Loucy (cell line): Measurements from ENCODE around the gene MT1H.

Source experiments
- H2AFZ ChIP-seq: fragments of 200-600 bp; sonication (generic); 2 replicates; pipeline ENCODE4 v1.6.0; 2016; ENCODE audit warnings: antibody characterized with exemption, mild to moderate bottlenecking, low read length, moderate library complexity
- H3F3A ChIP-seq: fragments of 200-600 bp; 2 replicates; pipeline ENCODE4 v1.6.0; 2016; ENCODE audit warnings: antibody characterized with exemption, low read depth, mild to moderate bottlenecking
- H3K27me3 ChIP-seq: fragments of 200-600 bp; sonication (generic); 2 replicates; pipeline ENCODE4 v1.6.1; 2014; ENCODE audit warnings: low read length, mild to moderate bottlenecking; ENCODE audit not compliant: insufficient read depth, poor library complexity, severe bottlenecking
- H3K36me3 ChIP-seq: fragments of 200-600 bp; sonication (generic); 2 replicates; pipeline ENCODE4 v1.6.1; 2016; ENCODE audit warnings: low read length; ENCODE audit not compliant: insufficient read depth
- H3K4me1 ChIP-seq: fragments of 200-600 bp; sonication (generic); 2 replicates; pipeline ENCODE4 v1.5.1; 2014; ENCODE audit warnings: low read length, mild to moderate bottlenecking; ENCODE audit not compliant: insufficient read depth, poor library complexity, severe bottlenecking
- H3K4me2 ChIP-seq: fragments of 200-600 bp; sonication (generic); 2 replicates; pipeline ENCODE4 v1.6.0; 2014; ENCODE audit warnings: antibody characterized with exemption, low read length, low read depth, mild to moderate bottlenecking; ENCODE audit not compliant: poor library complexity, severe bottlenecking
- H3K4me3 ChIP-seq: fragments of 200-600 bp; sonication (generic); 2 replicates; pipeline ENCODE4 v1.5.1; 2014; ENCODE audit warnings: low read length, mild to moderate bottlenecking, mixed read lengths; ENCODE audit not compliant: poor library complexity, severe bottlenecking
- H3K79me2 ChIP-seq: fragments of 200-600 bp; sonication (generic); 2 replicates; pipeline ENCODE4 v1.6.1; 2014; ENCODE audit warnings: low read length; ENCODE audit not compliant: insufficient read depth
- H3K9ac ChIP-seq: fragments of 200-600 bp; sonication (generic); 2 replicates; pipeline ENCODE4 v1.6.0; 2014; ENCODE audit warnings: mild to moderate bottlenecking, low read depth, low read length, moderate library complexity; ENCODE audit not compliant: poor library complexity, severe bottlenecking
- H3K9me2 ChIP-seq: fragments of 200-600 bp; sonication (generic); replicated peaks from 2 replicates; pipeline ENCODE4 v1.6.1; 2016; ENCODE audit warnings: low read depth, low read length, mixed read lengths
- H3K9me3 ChIP-seq: fragments of 200-600 bp; sonication (generic); 2 replicates; pipeline ENCODE4 v1.6.1; 2014; ENCODE audit warnings: mild to moderate bottlenecking, antibody characterized with exemption, low read length, low read depth; ENCODE audit not compliant: insufficient read depth
- H4K20me1 ChIP-seq: fragments of 200-600 bp; sonication (generic); 2 replicates; pipeline ENCODE4 v1.6.0; 2014; ENCODE audit warnings: antibody characterized with exemption, low read length, mild to moderate bottlenecking; ENCODE audit not compliant: insufficient read depth, poor library complexity, severe bottlenecking
- EZH2phosphoT487 ChIP-seq: fragments of 200-600 bp; IDR thresholded peaks from 2 replicates; pipeline ENCODE4 v1.6.1; 2018; ENCODE audit warnings: antibody characterized with exemption, mild to moderate bottlenecking, moderate library complexity, borderline replicate concordance
- TF ChIP-seq, protein P1 (sequence below): fragments of 200-600 bp; sonication (generic); conservative IDR thresholded peaks from 2 replicates; pipeline ENCODE4 v1.5.1; 2014; ENCODE audit warnings: mild to moderate bottlenecking, antibody characterized with exemption, low read length

The MT1H gene

DNA sequence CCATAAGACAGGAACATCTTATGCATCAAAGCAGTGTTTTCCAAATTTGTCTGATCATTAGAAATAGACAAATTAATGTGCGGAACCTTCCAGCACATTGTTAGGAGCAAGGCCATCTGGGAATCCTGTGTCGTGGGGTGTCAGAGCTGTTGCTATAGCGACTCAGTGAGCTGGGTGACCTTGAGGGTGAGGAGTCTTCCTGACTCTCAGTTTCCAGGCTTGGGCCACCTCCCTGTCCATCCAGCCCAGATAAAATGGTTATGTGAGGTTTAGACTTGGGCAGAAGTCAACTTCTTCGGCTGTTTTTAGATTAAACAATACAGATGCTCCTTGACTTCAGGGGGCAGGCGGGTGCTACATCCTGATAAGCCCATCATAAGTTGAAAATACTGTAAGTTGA lies 33.2 kb downstream of the MT1H start:
- Histone ChIP-seq H3K4me3 (no peak overlapping the region), H3K4me2 (no peak overlapping the region), H3K9me2 (no peaks in the 10 kb centered on the region), H3F3A (no peaks in the 10 kb centered on the region), H3K9ac (no peak overlapping the region), H3K27me3 (no peaks in the 10 kb centered on the region), H3K36me3 (no peaks in the 10 kb centered on the region), H3K79me2 (no peaks in the 10 kb centered on the region), H4K20me1 (no peaks in the 10 kb centered on the region), H3K4me1 (no peaks in the 10 kb centered on the region), H3K9me3 (no peaks in the 10 kb centered on the region), H2AFZ (peak overlapping the region; percentile 65)
- TF ChIP-seq, protein P1, sequence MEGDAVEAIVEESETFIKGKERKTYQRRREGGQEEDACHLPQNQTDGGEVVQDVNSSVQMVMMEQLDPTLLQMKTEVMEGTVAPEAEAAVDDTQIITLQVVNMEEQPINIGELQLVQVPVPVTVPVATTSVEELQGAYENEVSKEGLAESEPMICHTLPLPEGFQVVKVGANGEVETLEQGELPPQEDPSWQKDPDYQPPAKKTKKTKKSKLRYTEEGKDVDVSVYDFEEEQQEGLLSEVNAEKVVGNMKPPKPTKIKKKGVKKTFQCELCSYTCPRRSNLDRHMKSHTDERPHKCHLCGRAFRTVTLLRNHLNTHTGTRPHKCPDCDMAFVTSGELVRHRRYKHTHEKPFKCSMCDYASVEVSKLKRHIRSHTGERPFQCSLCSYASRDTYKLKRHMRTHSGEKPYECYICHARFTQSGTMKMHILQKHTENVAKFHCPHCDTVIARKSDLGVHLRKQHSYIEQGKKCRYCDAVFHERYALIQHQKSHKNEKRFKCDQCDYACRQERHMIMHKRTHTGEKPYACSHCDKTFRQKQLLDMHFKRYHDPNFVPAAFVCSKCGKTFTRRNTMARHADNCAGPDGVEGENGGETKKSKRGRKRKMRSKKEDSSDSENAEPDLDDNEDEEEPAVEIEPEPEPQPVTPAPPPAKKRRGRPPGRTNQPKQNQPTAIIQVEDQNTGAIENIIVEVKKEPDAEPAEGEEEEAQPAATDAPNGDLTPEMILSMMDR: no peak
- no peak for TF ChIP-seq EZH2phosphoT487

DNA sequence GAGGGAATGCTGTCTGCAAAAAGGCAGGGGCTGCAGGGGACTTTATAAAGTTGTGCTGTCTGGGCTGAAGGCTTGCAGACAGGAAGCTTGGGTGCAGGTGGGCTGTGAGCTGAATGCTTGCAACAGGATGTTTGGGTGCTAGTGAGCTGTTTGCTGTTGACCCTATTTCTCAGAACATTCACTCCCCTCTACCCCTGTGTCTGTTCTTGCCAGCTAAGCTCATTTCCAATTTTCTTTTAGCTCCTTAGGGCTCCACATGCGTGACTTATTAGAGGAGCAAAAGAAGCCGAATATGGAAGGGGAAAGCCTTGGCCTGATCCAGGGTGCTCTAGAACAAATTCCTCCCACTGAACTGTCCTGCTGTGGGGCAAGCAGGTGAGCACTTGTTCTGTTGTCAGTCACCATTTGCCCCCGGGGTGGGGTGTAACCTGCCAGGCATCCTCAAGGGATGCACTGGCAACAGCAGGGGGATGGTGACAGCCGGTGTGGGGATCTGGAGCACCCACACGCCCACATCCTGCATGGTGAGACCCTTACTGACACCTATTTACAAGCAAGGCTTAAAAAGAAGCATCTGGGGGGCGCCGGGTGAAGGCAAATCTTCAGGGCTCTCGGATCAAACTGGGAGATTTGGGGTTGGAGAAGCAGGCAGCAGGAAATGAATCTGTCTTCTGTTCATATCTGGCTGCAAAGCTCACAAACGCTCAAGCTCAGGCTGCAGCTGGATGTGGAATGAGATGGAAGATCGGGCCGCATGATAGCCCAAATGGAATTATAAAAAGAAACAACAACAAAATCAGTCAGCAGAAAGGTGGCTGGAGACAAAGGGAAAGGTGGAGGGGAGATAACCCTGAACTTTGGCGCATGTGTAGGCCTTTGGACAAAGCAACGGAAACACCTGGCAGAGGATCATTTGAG lies 39.2 kb downstream of the MT1H start:
- H3K36me3 ChIP-seq: no peaks in the 10 kb centered on the region
- no peak for TF ChIP-seq EZH2phosphoT487
- TF ChIP-seq, protein P1: no peak
- no peaks in the 10 kb centered on the region for H3F3A ChIP-seq
- H3K4me3 ChIP-seq: peak overlapping the region; percentile 35
- no peaks in the 10 kb centered on the region for H3K9me3 ChIP-seq
- H4K20me1 ChIP-seq: no peaks in the 10 kb centered on the region
- peak overlapping the region; percentile 49 for H2AFZ ChIP-seq
- H3K9ac ChIP-seq: peak overlapping the region; percentile 62
- H3K79me2 ChIP-seq: no peaks in the 10 kb centered on the region
- H3K4me2 ChIP-seq: peak overlapping the region; percentile 69
- no peaks in the 10 kb centered on the region for H3K9me2 ChIP-seq
- H3K27me3 ChIP-seq: no peaks in the 10 kb centered on the region
- peaks cover 26% of the 10 kb centered on the region for H3K4me1 ChIP-seq

DNA sequence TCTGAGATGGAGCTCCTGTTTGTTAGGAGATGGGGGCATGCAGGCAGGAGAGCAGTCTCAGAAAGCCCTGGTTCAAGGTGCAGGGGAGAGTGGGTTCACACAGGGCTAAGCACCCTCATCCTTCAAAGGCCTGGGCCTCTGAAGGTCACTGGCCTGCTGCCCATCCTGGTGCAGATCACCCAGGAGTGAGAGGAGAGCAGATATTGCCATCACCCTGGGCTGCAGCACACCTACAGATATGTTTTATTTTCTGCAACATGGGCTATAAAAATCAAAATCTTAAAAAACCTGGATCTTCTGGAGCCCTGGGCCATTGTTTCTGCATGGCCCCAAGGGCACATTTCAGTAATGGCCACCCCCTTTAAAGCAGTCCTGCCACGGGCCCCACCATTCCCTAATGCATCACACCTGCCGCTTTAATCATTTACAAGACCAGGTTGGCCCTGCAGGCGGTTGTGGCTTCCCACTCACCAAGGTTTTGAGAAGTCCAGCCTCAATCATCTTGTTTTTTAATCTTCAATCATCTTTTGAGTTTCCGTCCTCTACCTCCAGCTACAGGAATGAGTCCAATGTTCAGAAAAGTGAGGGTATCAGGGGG lies 39.9 kb downstream of the MT1H start:
- H2AFZ ChIP-seq: peak overlapping the region; percentile 49
- H3K4me1 ChIP-seq: peaks cover 26% of the 10 kb centered on the region
- H3K79me2 ChIP-seq: no peaks in the 10 kb centered on the region
- H3K9ac ChIP-seq: peak overlapping the region; percentile 62
- no peaks in the 10 kb centered on the region for H3K36me3 ChIP-seq
- H3K4me3 ChIP-seq: no peak overlapping the region
- no peaks in the 10 kb centered on the region for H3F3A ChIP-seq
- H3K9me3 ChIP-seq: no peaks in the 10 kb centered on the region
- H4K20me1 ChIP-seq: no peaks in the 10 kb centered on the region
- H3K27me3 ChIP-seq: no peaks in the 10 kb centered on the region
- peak overlapping the region; percentile 69 for H3K4me2 ChIP-seq
- no peak for TF ChIP-seq EZH2phosphoT487
- TF ChIP-seq, protein P1: no peak
- no peaks in the 10 kb centered on the region for H3K9me2 ChIP-seq
